GM18517 (cell line): ENCODE measurements around the gene TXNDC16.

Experiments
- ATAC-seq: cut with Tn5 transposase; IDR thresholded peaks from one replicate; pipeline ENCODE4 v1.9.1; 2021; ENCODE audit warnings: mild to moderate bottlenecking, moderate library complexity; ENCODE audit not compliant: unreplicated experiment

TXNDC16 gene

DNA sequence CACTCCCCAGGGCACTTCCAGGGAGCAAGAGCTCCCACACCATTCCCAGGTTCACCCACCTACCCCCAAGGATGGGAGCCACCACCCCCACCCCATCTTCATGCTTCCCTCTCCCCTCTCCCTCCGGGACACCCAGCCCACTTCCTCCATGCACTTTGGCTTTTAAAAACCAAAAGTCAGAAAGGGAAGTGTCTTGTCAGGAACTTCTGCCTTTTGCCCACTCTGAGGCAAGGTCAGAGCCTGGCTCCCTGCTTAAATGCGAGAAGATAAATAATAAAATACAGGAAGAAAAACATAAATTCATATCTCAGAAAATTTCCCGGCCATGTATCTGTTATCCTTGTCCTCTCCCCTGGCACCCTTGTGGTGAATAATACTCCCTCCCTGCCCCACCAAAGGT, 156.6 kb downstream of the TXNDC16 start:
- ATAC-seq: no peak

- no peak for ATAC-seq
These were observed 160.3 kb downstream of the TXNDC16 start for GRCh38 chr14:52391881-52392615.
